Neural progenitor cell (in vitro differentiated cells): ENCODE measurements around the gene ITIH5.

Experiments used
- EZH2phosphoT487 ChIP-seq: fragments of 200-600 bp; sonication (generic); IDR thresholded peaks from 2 replicates; pipeline ENCODE4 v1.6.1; 2017; ENCODE audit warnings: antibody characterized with exemption
- TF ChIP-seq, protein P1 (sequence below): fragments of 200-600 bp; sonication (generic); IDR thresholded peaks from 2 replicates; pipeline ENCODE4 v1.5.1; 2017; ENCODE audit warnings: antibody characterized with exemption, mild to moderate bottlenecking

DNA sequence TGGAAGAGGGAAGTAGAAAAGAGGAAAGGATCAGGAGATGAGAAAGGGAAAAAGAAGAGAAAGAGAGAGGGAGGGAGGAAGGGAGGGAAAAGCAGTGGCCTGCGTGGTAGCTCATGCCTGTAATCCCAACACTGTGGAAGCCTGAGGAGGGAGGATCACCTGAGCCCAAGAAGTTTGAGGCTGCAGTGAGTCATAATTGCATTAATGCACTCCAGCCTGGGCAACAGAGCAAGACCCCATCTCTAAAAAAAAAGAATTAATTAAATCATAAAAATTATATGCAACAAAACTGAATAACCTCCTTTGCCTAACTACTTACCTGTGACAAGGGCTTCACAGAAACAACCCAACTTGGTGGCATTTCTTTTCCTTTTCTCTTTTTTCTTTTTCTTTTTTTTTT is 148.1 kb downstream of the ITIH5 start:
- TF ChIP-seq, protein P1, sequence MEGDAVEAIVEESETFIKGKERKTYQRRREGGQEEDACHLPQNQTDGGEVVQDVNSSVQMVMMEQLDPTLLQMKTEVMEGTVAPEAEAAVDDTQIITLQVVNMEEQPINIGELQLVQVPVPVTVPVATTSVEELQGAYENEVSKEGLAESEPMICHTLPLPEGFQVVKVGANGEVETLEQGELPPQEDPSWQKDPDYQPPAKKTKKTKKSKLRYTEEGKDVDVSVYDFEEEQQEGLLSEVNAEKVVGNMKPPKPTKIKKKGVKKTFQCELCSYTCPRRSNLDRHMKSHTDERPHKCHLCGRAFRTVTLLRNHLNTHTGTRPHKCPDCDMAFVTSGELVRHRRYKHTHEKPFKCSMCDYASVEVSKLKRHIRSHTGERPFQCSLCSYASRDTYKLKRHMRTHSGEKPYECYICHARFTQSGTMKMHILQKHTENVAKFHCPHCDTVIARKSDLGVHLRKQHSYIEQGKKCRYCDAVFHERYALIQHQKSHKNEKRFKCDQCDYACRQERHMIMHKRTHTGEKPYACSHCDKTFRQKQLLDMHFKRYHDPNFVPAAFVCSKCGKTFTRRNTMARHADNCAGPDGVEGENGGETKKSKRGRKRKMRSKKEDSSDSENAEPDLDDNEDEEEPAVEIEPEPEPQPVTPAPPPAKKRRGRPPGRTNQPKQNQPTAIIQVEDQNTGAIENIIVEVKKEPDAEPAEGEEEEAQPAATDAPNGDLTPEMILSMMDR: no peak
- no peak for TF ChIP-seq EZH2phosphoT487
